Cardiac fibroblast (primary cell): ENCODE data around the gene USP25.

Experiments used
- DNase-seq, 2 donors: peaks; one replicate each; pipeline versions ENCODE4 v3.0.0 to v3.0.0-alpha.2; 2010; ENCODE audit warnings: low read depth in 2 of 2
- H3K4me3 ChIP-seq, 2 donors: replicated peaks in 1 of 2; 1 replicate in 1 of 2; 2 replicates in 1 of 2; pipeline ENCODE4 v1.5.1; 2011; ENCODE audit warnings: low read depth in 2 of 2, low read length in 2 of 2, mild to moderate bottlenecking in 2 of 2, moderate library complexity in 1 of 2
- CTCF ChIP-seq: IDR thresholded peaks from one replicate; pipeline ENCODE4 v1.5.1; 2011; ENCODE audit warnings: low read depth, mild to moderate bottlenecking, low read length, inconsistent platforms

The USP25 gene

DNA sequence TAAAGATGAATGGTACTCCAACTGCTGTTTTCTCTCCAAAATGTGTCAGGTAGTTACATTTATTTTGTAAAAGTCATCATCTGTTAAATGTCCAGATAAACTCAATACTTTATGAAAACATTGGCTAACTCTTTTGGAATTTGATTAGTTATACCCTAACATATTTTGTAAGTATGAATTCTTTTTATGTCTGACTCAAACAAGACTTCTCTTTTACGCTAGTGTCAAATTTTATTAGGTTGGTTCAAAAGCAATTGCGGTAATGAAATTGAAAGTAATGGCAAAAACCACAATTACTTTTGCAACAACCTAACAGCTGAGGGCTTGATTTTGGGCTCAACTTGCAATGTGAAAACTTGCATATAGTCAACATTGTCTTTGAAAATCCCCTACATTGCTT is 41.0 kb upstream of the USP25 start:
- H3K4me3 ChIP-seq, result no peak overlapping the region
- no peak for TF ChIP-seq CTCF
- DNase-seq, result peak in 1 of 2 donors; percentile 43

GRCh38 chr21:15692711-15693110 is 37.1 kb upstream of the USP25 start:
- no peak overlapping the region for H3K4me3 ChIP-seq
- TF ChIP-seq CTCF, result no peak
- DNase-seq, result no peak

DNA sequence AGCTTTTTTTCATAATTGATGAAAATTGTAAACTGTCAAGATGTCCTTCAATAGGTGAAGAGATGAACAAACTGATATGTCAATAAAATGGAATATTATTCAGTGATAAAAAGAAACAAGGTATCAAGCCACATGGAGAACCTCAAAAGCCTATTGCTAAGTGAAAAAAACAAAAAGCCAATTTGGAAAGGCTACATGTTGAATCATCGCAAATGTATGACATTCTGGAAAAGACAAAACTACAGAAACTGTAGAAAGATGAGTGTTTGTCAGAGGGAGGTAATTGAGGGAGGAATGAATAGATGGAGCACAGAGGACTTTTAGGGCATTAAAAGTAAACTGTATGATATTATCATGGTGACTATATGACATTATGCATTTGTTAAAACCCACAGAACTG is 34.5 kb upstream of the USP25 start:
- DNase-seq, result no peak
- no peak overlapping the region for H3K4me3 ChIP-seq
- TF ChIP-seq CTCF, result no peak

GRCh38 chr21:15701830-15702229 is 28.0 kb upstream of the USP25 start:
- DNase-seq, result no peak
- no peak overlapping the region for H3K4me3 ChIP-seq
- no peak for TF ChIP-seq CTCF

GRCh38 chr21:15703932-15704331 is 25.9 kb upstream of the USP25 start:
- no peak for TF ChIP-seq CTCF
- DNase-seq, result no peak
- no peak overlapping the region for H3K4me3 ChIP-seq

DNA sequence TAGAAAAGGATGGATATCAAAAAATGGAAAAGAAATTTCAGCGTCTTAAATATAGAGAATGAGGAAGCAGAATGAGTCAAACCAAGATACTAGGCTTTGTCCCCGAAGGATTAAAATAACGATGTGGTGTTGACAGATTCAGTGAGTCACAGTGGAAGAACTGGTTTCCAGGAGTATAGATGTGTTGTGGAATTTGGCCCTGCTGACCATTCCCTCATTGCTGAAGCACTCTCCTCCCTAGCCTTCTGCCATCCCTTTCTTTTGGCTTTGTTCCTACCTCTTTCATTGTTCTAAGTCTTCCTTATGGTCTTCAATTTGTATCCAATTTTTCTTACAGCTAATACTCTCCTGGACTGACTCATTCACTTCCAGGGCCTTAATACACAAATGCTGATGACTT is 23.1 kb upstream of the USP25 start:
- no peak for TF ChIP-seq CTCF
- DNase-seq, result peak; percentile 97 to 98
- H3K4me3 ChIP-seq, result no peak overlapping the region

GRCh38 chr21:15713412-15713811 is 16.4 kb upstream of the USP25 start:
- H3K4me3 ChIP-seq, result no peak overlapping the region
- no peak for TF ChIP-seq CTCF
- DNase-seq, result no peak
